Measurements from ENCODE around the gene KCNJ16.

KCNJ16 gene

DNA sequence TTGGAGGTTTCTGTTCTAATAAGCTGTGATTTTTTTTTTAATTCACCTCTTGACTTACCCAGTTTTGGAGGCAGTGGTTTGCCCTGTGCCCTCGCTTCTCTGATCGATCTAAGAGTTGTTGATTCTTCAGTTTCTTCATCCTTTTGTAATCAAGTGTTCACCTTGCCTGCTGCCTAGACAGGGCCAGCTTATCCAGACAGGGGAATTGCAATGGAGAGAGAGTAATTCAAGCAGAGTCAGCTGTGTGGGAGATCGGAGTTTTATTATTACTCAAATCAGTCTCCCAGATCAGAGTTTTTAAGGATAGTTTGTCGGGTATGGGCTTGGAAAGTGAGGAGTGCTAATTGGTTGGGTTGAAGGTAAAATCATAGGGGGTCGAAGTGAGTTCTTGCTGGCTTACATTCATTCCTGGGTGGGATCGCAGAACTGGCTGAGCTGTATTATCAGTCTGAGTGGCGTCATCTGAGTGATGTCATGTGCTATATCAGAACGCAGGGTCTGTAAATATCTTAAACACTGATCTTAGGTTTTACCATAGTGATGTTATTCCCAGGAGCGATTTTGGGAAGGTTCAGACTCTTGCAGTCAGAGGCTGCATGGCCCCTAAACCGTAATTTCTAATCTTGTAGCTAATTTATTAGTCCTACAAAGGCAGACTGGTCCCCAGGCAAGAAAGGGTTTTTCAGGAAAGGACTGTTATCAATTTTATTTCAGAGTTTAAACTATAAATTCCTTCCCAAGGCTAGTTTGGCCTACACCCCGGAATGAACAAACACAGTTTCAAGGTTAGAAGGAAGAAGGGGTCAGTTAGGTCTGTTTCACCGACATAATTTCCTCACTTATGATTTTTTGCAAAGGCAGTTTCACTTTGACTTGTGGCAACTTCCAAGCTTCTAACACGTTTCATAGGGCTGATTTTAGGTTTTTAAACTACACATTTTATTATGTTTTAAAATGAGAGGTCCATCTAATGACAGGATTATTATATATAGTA lies 21.5 kb upstream of the KCNJ16 start:
- no peak for TF ChIP-seq CTCF (IDR thresholded peaks at IDR 0.05)

DNA sequence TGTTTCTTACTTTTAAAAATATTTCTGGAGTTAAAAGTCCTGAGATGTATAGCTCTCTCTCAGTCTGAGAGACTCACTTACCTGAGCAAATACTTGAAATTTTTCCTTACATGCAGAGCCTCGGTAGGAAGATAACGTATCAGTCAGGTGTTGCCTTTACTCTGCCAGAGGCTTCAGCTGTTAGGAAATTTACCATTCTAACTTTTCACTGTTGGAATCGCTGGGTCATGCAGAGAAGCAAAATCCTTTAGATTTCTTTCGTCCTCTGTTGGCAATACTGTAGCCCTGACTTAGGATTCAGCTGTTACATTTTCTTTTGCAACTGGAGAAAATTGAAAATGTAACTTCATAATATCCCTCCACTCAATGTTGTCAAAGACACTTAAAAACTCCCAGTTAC lies 20.0 kb upstream of the KCNJ16 start:
- TF ChIP-seq CTCF (IDR thresholded peaks at IDR 0.05) = no peak

DNA sequence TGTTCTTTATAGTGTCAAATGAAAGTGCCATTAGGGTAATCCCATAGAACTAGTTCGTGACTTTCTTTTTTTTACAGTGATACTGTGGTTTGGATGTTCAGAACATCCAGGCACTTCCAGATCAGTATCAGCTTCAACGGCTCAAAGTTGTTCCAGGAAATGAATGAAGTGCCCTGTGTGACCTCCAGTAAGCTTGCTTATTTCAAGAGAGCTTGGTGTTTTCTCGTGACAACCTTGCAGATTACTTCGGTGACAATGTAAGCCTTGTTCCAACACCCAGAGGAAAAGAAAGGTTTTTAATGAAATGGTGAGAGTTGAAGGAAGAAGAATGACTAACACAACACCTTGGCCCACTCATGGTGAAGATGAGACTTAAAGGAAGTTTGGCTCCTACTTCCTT lies 16.0 kb upstream of the KCNJ16 start:
- TF ChIP-seq CTCF (IDR thresholded peaks at IDR 0.05) = no peak

GRCh38 chr17:70059649-70060048 lies 15.4 kb upstream of the KCNJ16 start:
- TF ChIP-seq CTCF (IDR thresholded peaks at IDR 0.05) = no peak

- no peak for TF ChIP-seq CTCF (IDR thresholded peaks at IDR 0.05)
These were observed 14.6 kb upstream of the KCNJ16 start for GRCh38 chr17:70060415-70060814.

DNA sequence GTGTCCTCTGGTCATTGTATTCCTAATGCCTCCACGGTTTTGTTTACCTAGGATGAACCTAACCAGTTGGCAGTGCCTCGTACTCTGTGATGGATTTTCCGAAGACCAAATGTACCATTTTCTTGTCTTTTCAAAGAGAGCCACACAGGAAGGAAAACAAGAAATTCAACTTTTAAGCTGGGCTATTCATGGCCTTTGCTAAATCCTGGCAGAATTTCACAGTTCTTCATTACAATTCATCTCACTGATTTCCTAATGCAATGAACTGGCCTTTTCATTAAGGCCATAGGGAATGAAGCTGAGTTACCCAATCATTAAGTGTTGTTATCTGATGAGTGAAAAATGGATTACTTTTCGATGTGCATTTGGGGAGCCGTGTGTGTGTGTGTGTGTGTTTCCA lies 7.9 kb upstream of the KCNJ16 start:
- no peak for TF ChIP-seq CTCF (IDR thresholded peaks at IDR 0.05)

GRCh38 chr17:70070305-70071027 lies 4.6 kb upstream of the KCNJ16 start:
- no peak for TF ChIP-seq CTCF (IDR thresholded peaks at IDR 0.05)

Measured in LNCAP (cell line).